K562 (cell line): ENCODE results near the gene PTPRG.

Experiments used
- CHD2 ChIP-seq: IDR thresholded peaks from 2 replicates; pipeline ENCODE4 v1.6.1; 2011; ENCODE audit warnings: low read depth, low read length
- POLR2AphosphoS5 ChIP-seq: IDR thresholded peaks from 2 replicates; pipeline ENCODE4 v1.6.1; 2011; ENCODE audit warnings: mild to moderate bottlenecking, low read depth, low read length, moderate library complexity; ENCODE audit not compliant: control insufficient read depth, insufficient read depth
- PRPF4 ChIP-seq: fragments of 200-400 bp; formaldehyde crosslinking; IDR thresholded peaks from one replicate; pipeline ENCODE4 v1.6.1; 2017; ENCODE audit warnings: low read length, low read depth, mild to moderate bottlenecking; ENCODE audit not compliant: insufficient read depth, poor library complexity, severe bottlenecking
- SMAD1 ChIP-seq: fragments of 150-350 bp; IDR thresholded peaks from 2 replicates; pipeline ENCODE4 v1.6.1; 2014; ENCODE audit warnings: low read length, low read depth; ENCODE audit not compliant: partially characterized antibody
- ZNF12 ChIP-seq: sonication (generic); formaldehyde crosslinking; IDR thresholded peaks from 2 replicates; pipeline ENCODE4 v1.4.0; 2020; ENCODE audit warnings: mild to moderate bottlenecking, missing genetic modification reagents

DNA sequence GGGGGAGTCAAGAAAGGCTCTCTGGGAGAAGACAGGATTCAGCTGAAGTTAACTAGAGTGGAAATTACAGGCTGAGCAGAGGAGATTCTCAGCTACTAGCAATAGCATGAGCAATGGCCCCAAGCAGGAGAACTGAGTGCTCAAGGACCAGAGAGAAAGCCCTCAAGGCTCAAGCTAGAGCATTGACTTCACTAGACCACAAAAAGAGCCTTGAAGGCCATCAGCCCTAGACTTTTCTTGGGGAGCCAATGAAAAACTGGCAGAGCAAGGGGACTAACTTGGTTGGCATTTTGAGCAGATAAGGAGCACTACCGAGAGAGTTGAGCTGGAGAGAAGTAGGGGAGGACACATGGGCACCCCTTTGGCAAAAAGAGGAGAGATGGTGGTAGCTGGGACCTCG, 534.4 kb downstream of the PTPRG start:
- TF ChIP-seq CHD2 (no peak), ZNF12 (CRISPR knock-in tag) (no peak), POLR2AphosphoS5 (no peak), SMAD1 (no peak), PRPF4 (no peak)
